Transverse colon (tissue), 4 donors: ENCODE results near the gene ARHGAP5. TPM values are rescaled to one million over a fixed set of nuclear protein-coding genes. Genes with fewer than 3 reads are reported as not detected.

Source experiments
- DNase-seq: peaks from one replicate; pipeline ENCODE4 v3.0.0-alpha.2; 2019
- H3K27ac ChIP-seq, 4 donors: fragments of 200-600 bp; sonication (generic); 2 replicates each; pipeline ENCODE4 v1.5.1; 2016 to 2018; ENCODE audit warnings: inconsistent platforms in 4 of 4
- H3K27me3 ChIP-seq: fragments of 200-600 bp; sonication (generic); 2 replicates; pipeline ENCODE4 v1.5.1; 2017; ENCODE audit warnings: inconsistent platforms
- H3K36me3 ChIP-seq, 4 donors: fragments of 200-600 bp; sonication (generic); 2 replicates each; pipeline ENCODE4 v1.5.1; 2017 to 2019; ENCODE audit warnings: inconsistent platforms in 4 of 4
- H3K4me1 ChIP-seq, 4 donors: fragments of 200-600 bp; sonication (generic); 2 replicates each; pipeline ENCODE4 v1.5.1; 2017 to 2020; ENCODE audit warnings: inconsistent platforms in 4 of 4
- H3K4me3 ChIP-seq, 4 donors: fragments of 200-600 bp; sonication (generic); 1 replicate in 1 of 4; 2 replicates in 3 of 4; pipeline versions ENCODE4 v1.5.1 to v1.6.1; 2017 to 2019; ENCODE audit warnings: inconsistent platforms in 4 of 4
- H3K9me3 ChIP-seq, 2 donors: fragments of 200-600 bp; sonication (generic); 2 replicates each; pipeline ENCODE4 v1.5.1; 2017 to 2019; ENCODE audit warnings: inconsistent platforms in 2 of 2
- CTCF ChIP-seq, 5 experiments: fragments of 200-600 bp in 3 of 5; fragments of 450-650 bp in 2 of 5; sonication (generic) in 3 of 5; IDR thresholded peaks; 1 replicate in 2 of 5; 2 replicates in 3 of 5; pipeline ENCODE4 v1.5.1; 2016 to 2017; ENCODE audit warnings: antibody characterized with exemption in 5 of 5, inconsistent platforms in 3 of 5, mild to moderate bottlenecking in 2 of 5, moderate library complexity in 1 of 5
- EP300 ChIP-seq: sonication (generic); formaldehyde crosslinking; IDR thresholded peaks from one replicate; pipeline ENCODE4 v1.6.1; 2017; ENCODE audit warnings: antibody characterized with exemption, low read depth
- POLR2A ChIP-seq: fragments of 450-650 bp; IDR thresholded peaks from one replicate; pipeline ENCODE4 v1.6.1; 2016; ENCODE audit warnings: antibody characterized with exemption, mild to moderate bottlenecking, moderate library complexity
- POLR2AphosphoS5 ChIP-seq, 3 donors: sonication (generic); formaldehyde crosslinking; IDR thresholded peaks; one replicate each; pipeline ENCODE4 v1.6.1; 2016; ENCODE audit warnings: antibody characterized with exemption in 3 of 3
- WGBS, 2 donors: methylation state at CpG; one replicate each; pipeline ENCODE4 v1.1.5; 2018; ENCODE audit warnings: low coverage in 1 of 2; 5-methylcytosine and 5-hydroxymethylcytosine counted together
- in situ Hi-C, 4 donors: fragments of 200-750 bp; cut with MboI; loops; one replicate each; pipeline versions ENCODE4 v1.15.0 to v1.15.1; 2017; ENCODE audit warnings: low sequenced_read_pairs in 3 of 4, low pct_ligation_motif_present in 1 of 4, low pct_unique_long_range_greater_than_20kb in 1 of 4
- intact Hi-C: fragments of 100-400 bp; cut with DNase I; formaldehyde crosslinking; loops from one replicate; pipeline ENCODE4 v1.15.1; 2023; ENCODE audit warnings: low total_unique reads
- total RNA-seq, 4 donors: library from RNA; depleted of rRNA; stranded (reverse); fragments of >200 nt; gene quantifications; one replicate each; pipeline ENCODE4 v1.1.0, GENCODE V29; 2016

Gene ARHGAP5
- total RNA-seq, 4 donors from 2014 or later: 66.5 to 120 (median 85.3) TPM

DNA sequence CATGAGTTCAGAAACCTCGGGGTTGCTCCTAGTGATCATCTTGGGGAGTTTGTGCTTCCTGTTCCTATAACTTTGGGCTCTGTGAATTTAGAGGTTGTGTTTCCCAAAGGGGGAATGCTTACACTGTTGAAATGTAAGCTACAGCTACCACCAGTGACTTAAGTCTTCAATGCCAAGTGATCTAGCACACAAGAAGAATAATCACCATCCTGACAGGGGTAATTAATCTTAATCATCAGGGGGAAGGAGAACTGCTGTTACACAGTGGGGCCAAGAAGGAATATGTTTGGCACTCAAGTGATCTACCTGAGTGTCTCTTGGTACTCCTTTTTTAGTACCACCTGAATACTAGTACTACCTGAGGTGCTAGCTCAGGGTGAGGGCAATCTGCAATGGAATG, 89.8 kb downstream of the ARHGAP5 start:
- Histone ChIP-seq H3K36me3 (no peaks in the 10 kb centered on the region), H3K27me3 (no peaks in the 10 kb centered on the region), H3K4me3 (no peak overlapping the region), H3K4me1 (no peaks in the 10 kb centered on the region), H3K9me3 (no peaks in the 10 kb centered on the region), H3K27ac (no peak overlapping the region)
- intact Hi-C loops (no loop called here), in situ Hi-C loops (no loop called here)
- TF ChIP-seq POLR2AphosphoS5 (IDR thresholded peaks at IDR 0.05): no peak
- TF ChIP-seq POLR2A: no peak
- TF ChIP-seq EP300: no peak
- WGBS, 2 donors: 83 to 88% methylated on average over 1 of the region's 1 CpG
- DNase-seq: no peak

DNA sequence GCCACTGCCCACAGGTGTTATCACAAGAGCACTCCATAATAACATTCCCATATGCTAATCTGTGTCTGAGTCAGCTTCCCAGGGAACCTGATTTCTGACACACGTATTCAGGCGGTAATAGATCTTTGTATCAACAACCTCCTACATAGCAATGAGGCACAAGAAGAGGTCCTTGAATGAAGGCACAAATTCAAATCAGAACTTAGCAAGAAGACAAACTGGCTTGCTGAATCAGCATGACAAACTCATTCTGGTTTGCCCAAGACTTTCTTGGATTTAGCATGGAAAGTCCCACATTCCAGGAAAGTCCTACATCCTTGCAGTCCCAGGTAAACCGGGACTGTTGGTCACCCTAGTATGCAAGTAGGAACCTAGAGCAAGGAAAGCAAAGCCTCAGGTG, 90.8 kb downstream of the ARHGAP5 start:
- intact Hi-C loops (no loop called here), in situ Hi-C loops (no loop called here)
- H3K27me3 ChIP-seq: no peaks in the 10 kb centered on the region
- no peaks in the 10 kb centered on the region for H3K4me1 ChIP-seq
- WGBS, 2 donors: 90% methylated on average over 3 of the region's 3 CpGs; no CpG with 5 or more reads in 1 of the 2 donors
- H3K36me3 ChIP-seq: no peaks in the 10 kb centered on the region
- no peak overlapping the region for H3K4me3 ChIP-seq
- H3K27ac ChIP-seq: no peak overlapping the region
- no peak for DNase-seq
- H3K9me3 ChIP-seq: no peaks in the 10 kb centered on the region
- TF ChIP-seq CTCF (IDR thresholded peaks at IDR 0.05) (no peak), POLR2AphosphoS5 (IDR thresholded peaks at IDR 0.05) (no peak), POLR2A (no peak), EP300 (no peak)

DNA sequence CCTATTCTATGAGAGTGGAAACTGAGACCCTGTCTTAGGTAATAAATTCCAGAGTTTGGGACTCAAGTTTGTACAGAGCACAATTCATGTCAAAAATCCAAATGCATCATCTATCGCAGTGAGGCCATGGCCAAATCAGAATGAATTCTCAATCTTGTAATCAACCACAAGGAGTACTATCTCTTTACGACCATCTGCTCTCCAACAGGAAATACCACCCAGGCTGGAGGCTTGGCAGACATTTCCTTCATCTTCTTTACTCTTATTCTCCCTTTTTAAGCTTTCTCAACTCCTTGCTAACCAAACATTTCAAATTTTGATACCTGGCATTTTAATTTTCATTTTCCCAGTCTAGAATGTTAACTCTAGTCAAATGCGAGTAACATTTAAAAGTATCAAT, 92.1 kb downstream of the ARHGAP5 start:
- Histone ChIP-seq H3K4me3 (no peak overlapping the region), H3K27me3 (no peaks in the 10 kb centered on the region), H3K36me3 (no peaks in the 10 kb centered on the region), H3K4me1 (no peaks in the 10 kb centered on the region), H3K27ac (no peak overlapping the region), H3K9me3 (no peaks in the 10 kb centered on the region)
- DNase-seq: no peak
- TF ChIP-seq POLR2AphosphoS5 (IDR thresholded peaks at IDR 0.05) (no peak), CTCF (IDR thresholded peaks at IDR 0.05) (no peak), POLR2A (no peak), EP300 (no peak)
- in situ Hi-C loops: no loop called here
- 77 to 89% methylated on average over 3 of the region's 3 CpGs for WGBS, 2 donors
- intact Hi-C loops: no loop called here

DNA sequence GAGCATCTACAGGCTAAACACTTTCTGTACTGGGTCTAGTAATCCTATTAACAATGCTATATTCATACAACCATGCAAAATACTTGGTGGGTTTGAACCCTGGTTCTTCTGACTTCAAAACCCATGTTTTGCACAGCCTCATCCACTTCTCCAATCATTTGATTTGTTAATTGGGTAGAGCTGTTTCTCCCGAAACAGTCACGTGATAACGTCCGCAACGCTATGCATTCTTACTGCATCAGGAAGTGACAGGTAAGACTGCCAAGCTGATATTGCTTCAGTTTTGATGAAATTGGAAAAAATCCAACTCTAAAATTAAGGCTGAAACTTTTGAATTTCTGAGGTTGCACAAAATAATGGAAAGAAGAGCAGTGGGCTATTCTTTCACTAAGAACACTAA, 94.4 kb downstream of the ARHGAP5 start:
- Histone ChIP-seq H3K9me3 (no peaks in the 10 kb centered on the region), H3K36me3 (no peaks in the 10 kb centered on the region), H3K4me3 (no peak overlapping the region), H3K4me1 (no peaks in the 10 kb centered on the region), H3K27me3 (no peaks in the 10 kb centered on the region), H3K27ac (no peak overlapping the region)
- WGBS, 2 donors: 78 to 90% methylated on average over 5 of the region's 5 CpGs
- no peak for TF ChIP-seq EP300
- intact Hi-C loops: no loop called here
- in situ Hi-C loops: no loop called here
- no peak for DNase-seq

- intact Hi-C loops: no loop called here
- no peak for DNase-seq
- Histone ChIP-seq H3K27ac (no peak overlapping the region), H3K9me3 (peaks cover 6 to 10% of the 10 kb centered on the region in 2 donors), H3K27me3 (no peaks in the 10 kb centered on the region), H3K36me3 (no peaks in the 10 kb centered on the region), H3K4me1 (no peaks in the 10 kb centered on the region), H3K4me3 (no peak overlapping the region)
- in situ Hi-C loops: no loop called here
- no peak for TF ChIP-seq POLR2A
- TF ChIP-seq CTCF (IDR thresholded peaks at IDR 0.05): no peak
- no peak for TF ChIP-seq POLR2AphosphoS5 (IDR thresholded peaks at IDR 0.05)
- TF ChIP-seq EP300: no peak
- 18 to 51% methylated on average over 2 of the region's 2 CpGs for WGBS, 2 donors
These were observed 106.3 kb downstream of the ARHGAP5 start for GRCh38 chr14:32183151-32184058.
